HEK293 (cell line): ENCODE measurements around the gene COL4A1.

Experiments
- CTCF ChIA-PET: fragments of 350-600 bp; formaldehyde crosslinking; extraction: SDS; loops from one replicate; lab custom pipeline; 2021; ENCODE audit warnings: antibody characterized with exemption; lab: Yijun Ruan, JAX
- POLR2A ChIA-PET: fragments of 300-600 bp; formaldehyde crosslinking; extraction: SDS; loops from one replicate; lab custom pipeline; 2020; ENCODE audit warnings: antibody characterized with exemption, inconsistent platforms; lab: Yijun Ruan, JAX
- H3K27ac ChIP-seq: fragments of 200-500 bp; sonication (Bioruptor generic); 2 replicates; pipeline ENCODE4 v1.5.1; 2014; ENCODE audit warnings: low read depth, low read length, control low read depth, inconsistent platforms; ENCODE audit errors: extremely low read depth
- H3K36me3 ChIP-seq, 2 experiments: fragments of 200-500 bp in 1 of 2; sonication (Bioruptor generic) in 1 of 2; 1 replicate in 1 of 2; 2 replicates in 1 of 2; pipeline ENCODE4 v1.5.1; 2014 to 2017; ENCODE audit warnings: inconsistent platforms in 2 of 2, low read length in 2 of 2; ENCODE audit not compliant: control insufficient read depth in 2 of 2, insufficient read depth in 1 of 2
- H3K4me1 ChIP-seq: fragments of 200-500 bp; sonication (Bioruptor generic); 2 replicates; pipeline ENCODE4 v1.5.1; 2014; ENCODE audit warnings: mild to moderate bottlenecking, low read length, inconsistent platforms; ENCODE audit not compliant: control insufficient read depth, insufficient read depth
- H3K4me3 ChIP-seq: 2 replicates; pipeline ENCODE4 v1.5.1; 2011; ENCODE audit warnings: low read depth, mild to moderate bottlenecking, control low read depth, low read length, moderate library complexity
- H3K9me3 ChIP-seq: fragments of 200-500 bp; sonication (Bioruptor generic); 2 replicates; pipeline ENCODE4 v1.5.1; 2014; ENCODE audit warnings: low read depth, low read length, inconsistent platforms; ENCODE audit not compliant: control insufficient read depth, insufficient read depth
- EGR2 ChIP-seq: fragments of 450-650 bp; formaldehyde crosslinking; IDR thresholded peaks from 2 replicates; pipeline ENCODE4 v1.5.1; 2016; ENCODE audit warnings: low read depth, missing biosample characterization, missing genetic modification characterization
- GFI1B ChIP-seq: fragments of 450-650 bp; formaldehyde crosslinking; IDR thresholded peaks from 2 replicates; pipeline ENCODE4 v1.5.1; 2016; ENCODE audit warnings: missing biosample characterization, missing genetic modification characterization
- HOXD13 ChIP-seq: sonication (generic); formaldehyde crosslinking; IDR thresholded peaks from 2 replicates; pipeline ENCODE4 v1.8.0; 2022; ENCODE audit warnings: missing genetic modification reagents, borderline replicate concordance
- KLF16 ChIP-seq: fragments of 450-650 bp; formaldehyde crosslinking; IDR thresholded peaks from 2 replicates; pipeline ENCODE4 v1.5.1; 2017; ENCODE audit warnings: missing biosample characterization, missing genetic modification characterization
- KLF9 ChIP-seq: fragments of 450-650 bp; formaldehyde crosslinking; IDR thresholded peaks from 2 replicates; pipeline ENCODE4 v1.5.1; 2016; ENCODE audit warnings: missing biosample characterization, missing genetic modification characterization, low read depth
- OVOL3 ChIP-seq: fragments of 450-650 bp; formaldehyde crosslinking; IDR thresholded peaks from 2 replicates; pipeline ENCODE4 v1.5.1; 2016; ENCODE audit warnings: missing biosample characterization, missing genetic modification characterization
- PBX3 ChIP-seq: sonication (generic); formaldehyde crosslinking; IDR thresholded peaks from 2 replicates; pipeline ENCODE4 v1.8.1; 2022; ENCODE audit warnings: mild to moderate bottlenecking, moderate library complexity, missing genetic modification reagents
- SCRT2 ChIP-seq: fragments of 450-650 bp; formaldehyde crosslinking; IDR thresholded peaks from 2 replicates; pipeline ENCODE4 v1.5.1; 2016; ENCODE audit warnings: missing biosample characterization, missing genetic modification characterization
- TCF7L2 ChIP-seq: IDR thresholded peaks from 2 replicates; pipeline ENCODE4 v1.6.1; 2011; ENCODE audit warnings: low read depth, mild to moderate bottlenecking, inconsistent platforms, low read length, moderate library complexity, borderline replicate concordance
- TSHZ1 ChIP-seq: fragments of 450-650 bp; formaldehyde crosslinking; IDR thresholded peaks from 2 replicates; pipeline ENCODE4 v1.5.1; 2016; ENCODE audit warnings: missing biosample characterization, missing genetic modification characterization, borderline replicate concordance
- ZBTB17 ChIP-seq: fragments of 450-650 bp; formaldehyde crosslinking; IDR thresholded peaks from 2 replicates; pipeline ENCODE4 v1.5.1; 2016; ENCODE audit warnings: missing biosample characterization, missing genetic modification characterization
- ZFP41 ChIP-seq: fragments of 450-650 bp; formaldehyde crosslinking; IDR thresholded peaks from 2 replicates; pipeline ENCODE4 v1.5.1; 2016; ENCODE audit warnings: missing biosample characterization, missing genetic modification characterization, borderline replicate concordance
- ZNF10 ChIP-seq: fragments of 450-650 bp; formaldehyde crosslinking; IDR thresholded peaks from 2 replicates; pipeline ENCODE4 v1.5.1; 2017; ENCODE audit warnings: missing biosample characterization, missing genetic modification characterization
- ZNF350 ChIP-seq: fragments of 450-650 bp; formaldehyde crosslinking; IDR thresholded peaks from 2 replicates; pipeline ENCODE4 v1.5.0; 2017; ENCODE audit warnings: missing biosample characterization, mild to moderate bottlenecking, missing genetic modification characterization
- ZNF366 ChIP-seq: fragments of 450-650 bp; formaldehyde crosslinking; conservative IDR thresholded peaks from 2 replicates; pipeline ENCODE4 v1.5.1; 2016; ENCODE audit warnings: missing biosample characterization, missing genetic modification characterization
- ZNF391 ChIP-seq: fragments of 450-650 bp; formaldehyde crosslinking; IDR thresholded peaks from 2 replicates; pipeline ENCODE4 v1.5.1; 2016; ENCODE audit warnings: low read depth, missing biosample characterization, missing genetic modification characterization, borderline replicate concordance
- ZNF394 ChIP-seq: fragments of 450-650 bp; formaldehyde crosslinking; IDR thresholded peaks from 2 replicates; pipeline ENCODE4 v1.5.1; 2016; ENCODE audit warnings: missing biosample characterization, missing genetic modification characterization, mild to moderate bottlenecking, moderate library complexity, borderline replicate concordance
- ZNF48 ChIP-seq: fragments of 450-650 bp; formaldehyde crosslinking; IDR thresholded peaks from 2 replicates; pipeline ENCODE4 v1.5.1; 2016; ENCODE audit warnings: missing biosample characterization, missing genetic modification characterization
- ZNF585B ChIP-seq: fragments of 450-650 bp; formaldehyde crosslinking; IDR thresholded peaks from 2 replicates; pipeline ENCODE4 v1.5.1; 2016; ENCODE audit warnings: missing biosample characterization, missing genetic modification characterization
- ZNF610 ChIP-seq: fragments of 450-650 bp; formaldehyde crosslinking; IDR thresholded peaks from 2 replicates; pipeline ENCODE4 v1.5.1; 2016; ENCODE audit warnings: missing biosample characterization, missing genetic modification characterization, borderline replicate concordance
- ZNF76 ChIP-seq: fragments of 450-650 bp; formaldehyde crosslinking; IDR thresholded peaks from 2 replicates; pipeline ENCODE4; 2016; ENCODE audit warnings: low read depth, missing biosample characterization, missing genetic modification characterization, borderline replicate concordance
- ZNF843 ChIP-seq: fragments of 450-650 bp; formaldehyde crosslinking; IDR thresholded peaks from 2 replicates; pipeline ENCODE4 v1.5.1; 2016; ENCODE audit warnings: missing biosample characterization, missing genetic modification characterization
- ZSCAN5A ChIP-seq: fragments of 450-650 bp; formaldehyde crosslinking; IDR thresholded peaks from 2 replicates; pipeline ENCODE4 v1.5.1; 2016; ENCODE audit warnings: missing biosample characterization, missing genetic modification characterization

COL4A1 gene

GRCh38 chr13:110110783-110111182 lies 196.2 kb downstream of the COL4A1 start:
- ChIA-PET POLR2A (no interaction called here), CTCF (interaction anchor here (0.6 to 1.4 kb wide), 2 partner anchors 350 to 1150 kb away, joined by 3 to 5 read pairs; no protein-coding TSS in a partner anchor)
- TF ChIP-seq KLF16 (no peak), ZBTB17 (tag by site-specific recombination) (no peak), ZNF391 (no peak), ZNF610 (tag by site-specific recombination) (no peak), HOXD13 (CRISPR knock-in tag) (no peak)
- Histone ChIP-seq H3K4me1 (no peaks in the 10 kb centered on the region), H3K4me3 (no peak overlapping the region), H3K27ac (no peak overlapping the region), H3K36me3 (no peaks in the 10 kb centered on the region), H3K9me3 (no peaks in the 10 kb centered on the region)

- TF ChIP-seq ZNF10 (tag by site-specific recombination), result no peak
- TF ChIP-seq ZNF350 (tag by site-specific recombination), result no peak
- TF ChIP-seq ZFP41 (tag by site-specific recombination), result no peak
- TF ChIP-seq ZSCAN5A (tag by site-specific recombination), result no peak
- TF ChIP-seq TSHZ1 (tag by site-specific recombination), result no peak
- TF ChIP-seq PBX3, result no peak
- TF ChIP-seq TCF7L2, result no peak
- no peak for TF ChIP-seq ZNF585B (tag by site-specific recombination)
- no peak for TF ChIP-seq EGR2 (tag by site-specific recombination)
- no peak for TF ChIP-seq ZNF394
- TF ChIP-seq ZNF843 (tag by site-specific recombination), result no peak
- no peak for TF ChIP-seq ZNF48 (tag by site-specific recombination)
- no peak for TF ChIP-seq ZNF366 (tag by site-specific recombination)
- TF ChIP-seq GFI1B (tag by site-specific recombination), result no peak
- no peak for TF ChIP-seq OVOL3 (tag by site-specific recombination)
- TF ChIP-seq KLF9 (tag by site-specific recombination), result no peak
- TF ChIP-seq SCRT2 (tag by site-specific recombination), result no peak
- TF ChIP-seq ZNF76 (tag by site-specific recombination), result no peak
- Histone ChIP-seq H3K4me3 (no peak overlapping the region), H3K4me1 (no peaks in the 10 kb centered on the region), H3K36me3 (no peaks in the 10 kb centered on the region), H3K9me3 (no peaks in the 10 kb centered on the region), H3K27ac (no peak overlapping the region)
- POLR2A ChIA-PET, result no interaction called here
- CTCF ChIA-PET, result interaction anchor here (0.5 to 1.4 kb wide), 6 partner anchors 325 to 1318 kb away, joined by 3 to 5 read pairs (median 3); no protein-coding TSS in a partner anchor
These were observed 197.0 kb downstream of the COL4A1 start for GRCh38 chr13:110109910-110110309.
